ENCODE measurements around the gene RHBDD1. TPM values are rescaled to one million over a fixed set of nuclear protein-coding genes. Genes with fewer than 3 reads are reported as not detected.

The RHBDD1 gene
- total RNA-seq, 2 experiments from 2014 or later, result 33.1 to 44.9 TPM

GRCh38 chr2:227010433-227010832 lies 174.6 kb downstream of the RHBDD1 start:
- ATAC-seq (ENCODE audit: low read depth), result no peak
- POLR2A ChIA-PET, result no interaction called here

GRCh38 chr2:227013330-227013729 lies 177.5 kb downstream of the RHBDD1 start:
- Mint-ChIP-seq H3K4me1 (no peaks in the 10 kb centered on the region), H3K27ac (no peak overlapping the region), H3K36me3 (no peaks in the 10 kb centered on the region), H3K27me3 (no peaks in the 10 kb centered on the region), H3K4me3 (no peak overlapping the region), H3K9me3 (no peaks in the 10 kb centered on the region)
- POLR2A ChIA-PET, result no interaction called here
- DNase-seq (no peak), ATAC-seq (ENCODE audit: low read depth) (no peak)

More at GRCh38 chr2:227010433-227010832, 174.6 kb downstream of the RHBDD1 start:
- DNase-seq, result no peak
- H3K27me3 Mint-ChIP-seq, result no peaks in the 10 kb centered on the region
- no peaks in the 10 kb centered on the region for H3K9me3 Mint-ChIP-seq
- H3K4me1 Mint-ChIP-seq, result no peaks in the 10 kb centered on the region
- H3K36me3 Mint-ChIP-seq, result no peaks in the 10 kb centered on the region
- no peak overlapping the region for H3K27ac Mint-ChIP-seq
- no peak overlapping the region for H3K4me3 Mint-ChIP-seq

GRCh38 chr2:227013881-227014280 lies 178.0 kb downstream of the RHBDD1 start:
- POLR2A ChIA-PET, result no interaction called here
- Mint-ChIP-seq H3K36me3 (no peaks in the 10 kb centered on the region), H3K4me3 (no peak overlapping the region), H3K9me3 (no peaks in the 10 kb centered on the region), H3K4me1 (no peaks in the 10 kb centered on the region), H3K27ac (no peak overlapping the region), H3K27me3 (no peaks in the 10 kb centered on the region)
- DNase-seq (no peak), ATAC-seq (ENCODE audit: low read depth) (no peak)

- POLR2A ChIA-PET, result no interaction called here
- H3K4me3 Mint-ChIP-seq, result no peak overlapping the region
- DNase-seq (no peak), ATAC-seq (ENCODE audit: low read depth) (no peak)
- H3K9me3 Mint-ChIP-seq, result no peaks in the 10 kb centered on the region
- no peak overlapping the region for H3K27ac Mint-ChIP-seq
- no peaks in the 10 kb centered on the region for H3K27me3 Mint-ChIP-seq
- no peaks in the 10 kb centered on the region for H3K4me1 Mint-ChIP-seq
- H3K36me3 Mint-ChIP-seq, result no peaks in the 10 kb centered on the region
Measured at GRCh38 chr2:227016894-227017293, 181.0 kb downstream of the RHBDD1 start.

GRCh38 chr2:227020416-227020815 lies 184.6 kb downstream of the RHBDD1 start:
- POLR2A ChIA-PET, result no interaction called here

GRCh38 chr2:227022608-227023007 lies 186.8 kb downstream of the RHBDD1 start:
- H3K27ac Mint-ChIP-seq, result no peak overlapping the region
- DNase-seq, result no peak
- H3K27me3 Mint-ChIP-seq, result no peaks in the 10 kb centered on the region
- H3K36me3 Mint-ChIP-seq, result no peaks in the 10 kb centered on the region
- H3K9me3 Mint-ChIP-seq, result no peaks in the 10 kb centered on the region
- H3K4me3 Mint-ChIP-seq, result no peak overlapping the region
- no peak for ATAC-seq (ENCODE audit: low read depth)
- POLR2A ChIA-PET, result no interaction called here
- H3K4me1 Mint-ChIP-seq, result no peaks in the 10 kb centered on the region

More at GRCh38 chr2:227020416-227020815, 184.6 kb downstream of the RHBDD1 start:
- H3K4me3 Mint-ChIP-seq, result no peak overlapping the region
- no peaks in the 10 kb centered on the region for H3K9me3 Mint-ChIP-seq
- no peaks in the 10 kb centered on the region for H3K27me3 Mint-ChIP-seq
- H3K36me3 Mint-ChIP-seq, result no peaks in the 10 kb centered on the region
- no peak for ATAC-seq (ENCODE audit: low read depth)
- no peaks in the 10 kb centered on the region for H3K4me1 Mint-ChIP-seq
- DNase-seq, result no peak
- no peak overlapping the region for H3K27ac Mint-ChIP-seq

GRCh38 chr2:227025510-227025909 lies 189.7 kb downstream of the RHBDD1 start:
- POLR2A ChIA-PET, result no interaction called here
- H3K27me3 Mint-ChIP-seq, result no peaks in the 10 kb centered on the region
- no peak overlapping the region for H3K27ac Mint-ChIP-seq
- no peaks in the 10 kb centered on the region for H3K36me3 Mint-ChIP-seq
- no peaks in the 10 kb centered on the region for H3K4me1 Mint-ChIP-seq
- no peaks in the 10 kb centered on the region for H3K9me3 Mint-ChIP-seq
- no peak for DNase-seq
- H3K4me3 Mint-ChIP-seq, result no peak overlapping the region
- ATAC-seq (ENCODE audit: low read depth), result no peak

- no peak for ATAC-seq (ENCODE audit: low read depth)
- peaks cover 8% of the 10 kb centered on the region for H3K27me3 Mint-ChIP-seq
- no peak overlapping the region for H3K4me3 Mint-ChIP-seq
- no peaks in the 10 kb centered on the region for H3K4me1 Mint-ChIP-seq
- H3K27ac Mint-ChIP-seq, result no peak overlapping the region
- H3K36me3 Mint-ChIP-seq, result no peaks in the 10 kb centered on the region
- no peak for DNase-seq
- H3K9me3 Mint-ChIP-seq, result no peaks in the 10 kb centered on the region
- POLR2A ChIA-PET, result no interaction called here
Measured at GRCh38 chr2:227029426-227030105, 193.7 kb downstream of the RHBDD1 start.

GRCh38 chr2:227030789-227031188 lies 194.9 kb downstream of the RHBDD1 start:
- peaks cover 13% of the 10 kb centered on the region for H3K27me3 Mint-ChIP-seq
- POLR2A ChIA-PET, result no interaction called here
- H3K4me3 Mint-ChIP-seq, result no peak overlapping the region
- H3K9me3 Mint-ChIP-seq, result no peaks in the 10 kb centered on the region
- H3K27ac Mint-ChIP-seq, result no peak overlapping the region
- no peaks in the 10 kb centered on the region for H3K36me3 Mint-ChIP-seq
- H3K4me1 Mint-ChIP-seq, result no peaks in the 10 kb centered on the region
- DNase-seq (no peak), ATAC-seq (ENCODE audit: low read depth) (no peak)

GRCh38 chr2:227031379-227031778 lies 195.5 kb downstream of the RHBDD1 start:
- Mint-ChIP-seq H3K4me1 (no peaks in the 10 kb centered on the region), H3K27ac (no peak overlapping the region), H3K36me3 (no peaks in the 10 kb centered on the region), H3K9me3 (no peaks in the 10 kb centered on the region), H3K27me3 (peaks cover 14% of the 10 kb centered on the region), H3K4me3 (no peak overlapping the region)
- POLR2A ChIA-PET, result no interaction called here
- ATAC-seq (ENCODE audit: low read depth) (no peak), DNase-seq (no peak)

- Mint-ChIP-seq H3K4me1 (no peaks in the 10 kb centered on the region), H3K36me3 (no peaks in the 10 kb centered on the region), H3K27ac (no peak overlapping the region), H3K9me3 (no peaks in the 10 kb centered on the region), H3K4me3 (no peak overlapping the region), H3K27me3 (peaks cover 24% of the 10 kb centered on the region)
- DNase-seq (peak; percentile 34), ATAC-seq (ENCODE audit: low read depth) (no peak)
- POLR2A ChIA-PET, result no interaction called here
Measured at GRCh38 chr2:227033471-227034148, 197.8 kb downstream of the RHBDD1 start.

- Mint-ChIP-seq H3K27ac (no peak overlapping the region), H3K9me3 (no peaks in the 10 kb centered on the region), H3K27me3 (peaks cover 26% of the 10 kb centered on the region), H3K36me3 (no peaks in the 10 kb centered on the region), H3K4me1 (no peaks in the 10 kb centered on the region), H3K4me3 (no peak overlapping the region)
- DNase-seq, result no peak
- POLR2A ChIA-PET, result no interaction called here
- no peak for ATAC-seq (ENCODE audit: low read depth)
Measured at GRCh38 chr2:227035711-227036367, 200.0 kb downstream of the RHBDD1 start.

GRCh38 chr2:227036527-227036926 lies 200.7 kb downstream of the RHBDD1 start:
- Mint-ChIP-seq H3K36me3 (no peaks in the 10 kb centered on the region), H3K4me1 (no peaks in the 10 kb centered on the region), H3K27ac (no peak overlapping the region), H3K4me3 (no peak overlapping the region), H3K9me3 (no peaks in the 10 kb centered on the region), H3K27me3 (peaks cover 26% of the 10 kb centered on the region)
- no peak for ATAC-seq (ENCODE audit: low read depth)
- POLR2A ChIA-PET, result no interaction called here
- no peak for DNase-seq
